GM19193 (cell line): Measurements from ENCODE around the gene DSN1.

Source experiments
- POLR2A ChIP-seq: IDR thresholded peaks from 4 replicates; pipeline ENCODE4 v1.6.1; 2011; ENCODE audit not compliant: insufficient read depth, insufficient read length; ENCODE audit errors: extremely low read depth

The DSN1 gene

GRCh38 chr20:36773597-36774390 lies at the start of gene DSN1:
Gene DSN1 (minus strand): TSS chr20:36773763. CDS start chr20:36771458, 2,305 bp downstream.
- peak; percentile 75 for TF ChIP-seq POLR2A

GRCh38 chr20:36823121-36823520 lies 49.6 kb upstream of the DSN1 start:
- TF ChIP-seq POLR2A, result no peak

GRCh38 chr20:36821964-36822437 lies 48.4 kb upstream of the DSN1 start:
- TF ChIP-seq POLR2A, result no peak

- no peak for TF ChIP-seq POLR2A
These were observed 47.4 kb upstream of the DSN1 start for GRCh38 chr20:36820928-36821327.

- no peak for TF ChIP-seq POLR2A
These were observed 46.5 kb upstream of the DSN1 start for GRCh38 chr20:36820073-36820472.

GRCh38 chr20:36819659-36820058 lies 46.1 kb upstream of the DSN1 start:
- no peak for TF ChIP-seq POLR2A

- TF ChIP-seq POLR2A, result no peak
These were observed 45.3 kb upstream of the DSN1 start for GRCh38 chr20:36818861-36819260.

- TF ChIP-seq POLR2A, result no peak
These were observed 44.6 kb upstream of the DSN1 start for GRCh38 chr20:36818185-36818584.

GRCh38 chr20:36817496-36817895 lies 43.9 kb upstream of the DSN1 start:
- no peak for TF ChIP-seq POLR2A

- no peak for TF ChIP-seq POLR2A
These were observed 42.0 kb upstream of the DSN1 start for GRCh38 chr20:36815454-36816091.

- no peak for TF ChIP-seq POLR2A
These were observed 39.3 kb upstream of the DSN1 start for GRCh38 chr20:36812594-36813463.

- no peak for TF ChIP-seq POLR2A
These were observed 35.0 kb upstream of the DSN1 start for GRCh38 chr20:36808317-36809257.

GRCh38 chr20:36806049-36806448 lies 32.5 kb upstream of the DSN1 start:
- no peak for TF ChIP-seq POLR2A

GRCh38 chr20:36805396-36805795 lies 31.8 kb upstream of the DSN1 start:
- TF ChIP-seq POLR2A, result no peak

- no peak for TF ChIP-seq POLR2A
These were observed 30.9 kb upstream of the DSN1 start for GRCh38 chr20:36804425-36804824.
